Measurements from ENCODE around the gene AHDC1.
"Not testable (repeated sequence)": the region's sequence is repeated elsewhere in the genome, so short reads cannot be mapped to it uniquely, and the experiment has no call there.

AHDC1 gene

DNA sequence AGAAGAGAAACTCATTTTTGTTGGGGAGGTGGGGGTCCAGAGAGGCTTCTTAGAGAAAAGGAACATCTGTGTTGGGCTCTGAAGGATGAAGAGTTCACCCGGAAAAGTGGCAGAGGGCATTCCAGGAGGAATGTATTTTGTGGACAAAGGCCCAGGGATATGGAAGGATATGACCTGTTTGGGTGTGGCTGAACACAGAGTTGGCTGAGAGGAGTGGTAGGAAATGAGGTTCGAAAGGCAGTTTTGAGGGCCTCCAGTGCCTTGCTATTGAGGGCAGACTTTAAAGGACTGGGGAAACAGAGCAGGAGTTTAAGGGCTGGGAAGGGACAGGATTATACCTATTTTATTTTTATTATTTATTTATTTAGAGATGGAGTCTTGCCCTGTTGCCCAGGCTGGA, 86.6 kb downstream of the AHDC1 start:
- no peak for DNase-seq (ENCODE audit: low read depth in 2 of 2)

- DNase-seq (ENCODE audit: low read depth in 2 of 2): no peak
These were observed 88.3 kb downstream of the AHDC1 start for GRCh38 chr1:27515626-27516025.

GRCh38 chr1:27513958-27514357, 90.0 kb downstream of the AHDC1 start:
- no peak for DNase-seq (ENCODE audit: low read depth in 2 of 2)

DNA sequence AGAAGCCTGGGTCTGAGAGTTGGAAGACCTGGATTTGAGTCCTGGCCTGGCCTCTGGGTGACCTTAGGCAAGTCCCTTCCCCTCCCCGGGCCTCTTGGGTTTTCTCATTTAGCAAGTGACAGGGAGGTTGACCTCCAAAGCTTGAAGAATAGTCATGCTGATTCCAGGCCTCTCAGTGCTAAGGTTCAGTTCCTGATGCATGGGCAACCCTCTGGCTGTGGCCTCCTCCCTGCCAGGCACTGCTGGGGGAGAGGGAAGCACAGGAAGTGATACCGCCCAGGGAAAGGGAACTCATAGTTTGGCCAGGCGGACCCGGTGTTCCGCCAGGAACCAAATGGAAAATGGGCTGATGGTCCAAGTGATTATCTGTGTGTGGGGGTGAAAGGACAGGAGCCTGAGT, 90.4 kb downstream of the AHDC1 start:
- DNase-seq (ENCODE audit: low read depth in 2 of 2): no peak

DNA sequence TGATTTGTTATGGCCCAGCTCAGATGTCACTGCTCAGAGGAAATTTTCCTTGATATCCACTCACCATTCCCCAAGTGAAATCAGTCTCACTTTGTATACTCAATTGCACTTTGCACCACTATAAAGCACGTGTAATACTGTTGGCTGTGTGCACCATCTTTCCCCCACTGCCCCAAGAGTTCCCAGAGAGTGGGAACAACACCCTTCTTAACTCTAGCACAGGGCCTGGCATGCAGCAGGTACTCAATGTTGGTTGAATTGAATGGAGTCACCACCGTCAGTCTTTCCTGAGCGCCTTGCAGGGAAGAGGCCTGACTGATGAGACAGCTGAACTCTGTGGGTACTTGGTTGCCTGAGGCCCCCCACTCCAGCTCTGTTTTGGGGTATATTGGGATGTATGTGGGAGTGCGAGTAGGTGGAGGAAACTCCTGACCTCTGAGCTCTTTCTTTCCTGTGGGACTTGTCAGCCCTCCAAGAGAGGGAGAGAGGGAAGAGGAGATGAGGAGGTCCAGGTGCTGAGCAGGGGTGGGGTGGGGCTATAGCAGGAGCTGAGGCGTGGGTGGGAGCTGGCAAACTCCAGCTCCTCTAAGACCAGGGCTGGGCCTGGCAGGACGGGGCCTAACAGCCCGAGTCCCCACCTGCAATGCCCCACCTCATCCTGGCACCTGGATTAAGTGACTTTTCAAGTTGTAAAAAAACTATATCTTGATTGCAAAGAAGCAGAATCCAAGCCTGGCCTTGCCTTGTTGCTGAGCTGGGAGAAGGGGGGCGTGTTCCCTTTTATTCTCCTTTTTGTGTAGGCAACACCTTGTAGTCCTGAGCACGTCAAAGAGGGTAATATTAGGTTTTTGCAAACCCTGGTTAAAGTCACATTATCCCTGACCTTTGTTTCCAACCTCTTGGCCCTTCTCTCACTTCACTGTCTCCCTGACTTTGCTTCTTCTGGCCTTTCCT, 94.5 kb downstream of the AHDC1 start:
- DNase-seq (ENCODE audit: low read depth in 2 of 2): no peak

DNA sequence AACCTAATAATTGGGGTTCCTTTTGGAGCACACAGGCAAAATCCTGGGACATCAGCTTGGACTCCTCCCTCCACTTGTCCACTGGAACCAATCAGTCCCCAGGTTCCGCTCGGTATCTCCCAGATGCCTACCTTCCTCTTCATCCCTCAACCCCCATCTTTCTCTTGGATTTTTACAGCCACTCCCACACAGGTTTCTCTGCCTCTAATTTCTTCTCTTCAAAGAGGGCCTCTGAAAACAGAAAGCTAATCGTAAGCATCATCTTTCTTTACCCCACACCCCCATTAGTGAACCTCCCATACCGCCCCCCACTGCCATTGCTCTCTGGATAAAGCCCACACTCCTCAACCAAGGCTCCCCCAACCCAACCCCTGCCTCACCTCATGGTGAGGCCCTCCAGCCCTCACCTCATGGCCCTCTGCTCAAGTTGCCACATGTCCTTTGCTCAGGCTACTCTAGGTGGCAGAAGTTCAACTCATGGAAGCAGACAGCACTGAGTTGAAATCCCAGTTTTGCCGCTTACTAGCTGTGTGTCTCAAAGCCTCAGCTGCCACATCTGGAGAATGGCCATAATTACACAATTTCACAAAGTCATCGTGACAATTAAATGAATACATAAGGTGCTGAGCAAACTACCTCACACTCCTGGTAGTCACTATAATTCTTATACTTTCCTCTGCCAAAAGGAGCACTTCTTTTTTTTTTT, 95.8 kb downstream of the AHDC1 start:
- no peak for DNase-seq (ENCODE audit: low read depth in 2 of 2)

GRCh38 chr1:27506703-27507102, 97.2 kb downstream of the AHDC1 start:
- DNase-seq (ENCODE audit: low read depth in 2 of 2): no peak

DNA sequence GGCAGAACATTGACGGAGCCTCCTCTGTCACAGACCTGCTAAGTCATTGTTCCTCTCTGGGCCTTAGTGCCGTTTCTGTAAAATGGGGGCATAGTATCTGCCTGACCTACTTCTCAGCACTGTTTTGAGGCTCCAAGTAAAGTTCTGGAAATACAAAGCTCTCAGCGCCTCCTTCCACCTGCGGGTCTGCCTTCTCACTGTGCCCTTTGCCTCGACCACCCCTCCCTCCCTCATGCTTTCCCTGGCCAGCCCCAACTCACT, 98.6 kb downstream of the AHDC1 start:
- no peak for DNase-seq (ENCODE audit: low read depth in 2 of 2)

DNA sequence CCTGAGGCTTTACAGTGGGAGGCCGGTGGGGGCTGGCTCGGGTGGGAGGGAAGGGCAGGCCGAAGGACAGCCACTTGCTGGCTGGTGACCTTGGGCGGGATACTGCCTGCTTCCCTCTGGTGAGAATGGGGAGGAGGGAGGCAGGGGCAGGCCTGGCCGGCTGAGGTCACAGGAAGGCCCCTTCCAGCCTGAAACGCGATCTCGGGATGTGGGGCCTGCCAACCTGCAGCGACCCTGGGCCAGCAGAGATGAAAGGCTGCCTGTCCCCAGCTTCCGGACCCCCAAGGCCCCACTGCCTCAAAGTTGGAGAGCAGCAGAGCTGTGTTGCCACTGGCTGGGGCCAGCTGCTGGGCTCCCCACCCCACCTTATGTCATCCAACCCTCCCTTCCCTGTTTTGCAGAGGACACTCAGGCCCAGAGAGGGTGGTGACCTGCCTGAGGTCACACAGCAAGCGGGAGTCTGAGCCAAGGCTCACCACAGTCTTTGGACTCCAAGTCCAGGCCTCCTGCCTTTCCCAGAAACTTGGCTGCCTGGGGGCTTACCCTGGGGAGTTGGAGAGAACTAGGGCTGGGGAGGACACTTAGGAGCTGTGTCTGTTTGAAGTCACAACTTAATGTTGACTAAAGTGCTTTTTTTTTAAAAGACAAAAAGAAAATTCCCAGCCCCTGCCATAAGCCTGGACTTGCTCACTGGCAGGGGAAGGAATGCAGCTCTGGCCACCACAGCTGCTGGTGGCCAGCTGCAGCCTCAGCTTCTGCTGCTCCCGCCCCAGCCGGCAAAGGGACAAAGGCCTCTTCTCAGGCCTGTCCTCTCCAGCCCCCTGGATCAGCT, 99.1 kb downstream of the AHDC1 start:
- DNase-seq (ENCODE audit: low read depth in 2 of 2): no peak

GRCh38 chr1:27503844-27504587, 99.9 kb downstream of the AHDC1 start:
- no peak for DNase-seq (ENCODE audit: low read depth in 2 of 2)

DNA sequence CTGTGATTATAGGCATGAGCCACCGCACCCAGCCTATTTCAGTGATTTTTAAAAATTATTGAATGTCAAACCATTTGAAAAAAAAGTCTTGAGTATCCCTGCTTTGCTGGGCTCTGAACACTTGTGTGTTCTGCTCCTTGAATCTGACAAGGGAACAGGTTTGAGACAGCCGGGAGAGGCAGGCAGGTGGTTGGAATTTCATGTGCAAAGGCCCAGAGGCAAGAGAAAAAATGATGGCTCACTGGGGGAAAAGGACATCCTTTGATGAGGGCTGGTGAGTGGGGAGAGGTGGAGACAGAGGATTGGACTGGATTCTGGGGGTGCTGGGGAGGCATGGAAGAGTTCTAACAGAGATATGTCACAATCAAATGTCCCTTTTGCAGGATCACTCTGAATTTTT, 100.9 kb downstream of the AHDC1 start:
- DNase-seq (ENCODE audit: low read depth in 2 of 2): no peak

- not testable (repeated sequence) for DNase-seq (ENCODE audit: low read depth in 2 of 2)
These were observed 102.8 kb downstream of the AHDC1 start for GRCh38 chr1:27501159-27501558.

GRCh38 chr1:27499142-27499541, 104.8 kb downstream of the AHDC1 start:
- no peak for DNase-seq (ENCODE audit: low read depth in 2 of 2)

DNA sequence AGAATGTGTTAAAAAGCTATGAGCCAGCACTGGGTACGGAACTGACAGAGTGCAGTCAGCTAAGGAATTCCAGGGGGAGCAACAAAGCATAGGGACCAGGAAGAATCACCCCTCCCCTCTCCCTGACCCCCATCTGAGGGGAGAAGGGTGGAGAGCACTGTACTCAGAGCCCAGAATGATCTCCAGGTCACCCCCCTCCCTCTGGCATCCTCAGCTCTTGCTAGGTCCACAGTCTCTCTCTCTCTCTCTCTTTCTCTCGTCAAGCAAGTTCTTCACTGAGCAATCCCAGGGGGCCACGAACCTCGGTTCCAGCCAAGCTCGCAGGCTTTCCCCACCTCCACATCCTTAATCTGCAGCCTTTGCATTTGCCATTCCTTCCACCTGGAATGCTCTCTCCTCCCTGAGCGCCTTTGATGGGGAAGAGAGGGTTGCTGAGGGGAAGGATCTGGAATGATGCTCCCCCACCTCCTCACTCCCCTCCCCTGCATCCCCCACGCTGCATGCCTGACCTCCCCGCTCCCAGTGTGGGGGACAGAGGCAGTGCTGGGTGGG, 107.3 kb downstream of the AHDC1 start:
- no peak for DNase-seq (ENCODE audit: low read depth in 2 of 2)

- DNase-seq (ENCODE audit: low read depth in 2 of 2): no peak
These were observed 111.1 kb downstream of the AHDC1 start for GRCh38 chr1:27492796-27493195.

DNA sequence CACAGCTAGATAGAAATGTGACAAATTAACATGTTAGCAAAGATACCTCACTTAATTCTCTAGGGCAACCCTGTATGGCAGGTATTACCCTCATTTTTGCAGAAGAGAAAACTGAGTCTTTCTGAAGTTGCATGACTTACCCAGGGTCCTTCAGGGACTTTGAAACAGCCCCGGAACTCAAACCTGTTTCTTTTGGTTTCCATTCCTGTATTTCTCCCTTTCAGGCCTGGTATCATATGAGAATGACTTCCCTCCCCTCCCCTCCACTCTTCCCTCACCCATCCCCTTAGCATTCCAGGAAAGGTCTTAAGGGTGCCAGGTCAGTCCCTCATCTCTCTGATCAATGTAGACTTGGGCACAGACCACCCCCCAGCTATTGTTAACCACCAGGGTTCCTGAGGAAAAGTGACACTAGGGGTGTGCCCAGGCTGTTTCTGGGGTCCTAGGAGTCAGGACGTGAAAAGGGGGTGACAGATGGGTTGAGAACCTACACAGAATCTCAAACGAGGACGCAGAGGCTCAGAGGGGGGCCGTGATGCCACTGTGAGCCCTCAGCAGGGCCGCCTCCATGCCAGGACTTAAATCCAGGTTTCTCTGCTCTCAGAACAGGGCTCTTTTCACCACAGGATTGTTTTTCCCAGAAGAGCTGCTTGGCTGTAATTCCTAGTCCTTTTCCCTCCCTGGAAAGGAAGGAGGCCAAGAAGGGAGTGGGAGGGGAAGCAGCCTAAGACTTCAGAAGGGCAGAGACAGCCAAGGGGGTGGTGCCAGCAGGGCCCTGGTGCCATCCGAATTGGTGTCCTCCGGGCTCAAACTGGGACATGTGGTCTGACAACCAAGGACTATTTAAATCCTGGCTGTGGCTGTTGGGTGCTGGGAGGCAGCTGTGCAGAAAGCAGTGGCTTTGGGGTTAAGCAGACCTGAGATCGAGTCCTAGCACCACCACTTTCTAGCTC, 111.9 kb downstream of the AHDC1 start:
- DNase-seq (ENCODE audit: low read depth in 2 of 2): no peak

GRCh38 chr1:27489973-27490741, 113.8 kb downstream of the AHDC1 start, which contains the start of gene WASF2:
WASF2 (minus strand) TSS chr1:27490167; CDS start chr1:27428890, 61,277 bp downstream.
- DNase-seq (ENCODE audit: low read depth in 2 of 2): peak; percentile 93 to 96

DNA sequence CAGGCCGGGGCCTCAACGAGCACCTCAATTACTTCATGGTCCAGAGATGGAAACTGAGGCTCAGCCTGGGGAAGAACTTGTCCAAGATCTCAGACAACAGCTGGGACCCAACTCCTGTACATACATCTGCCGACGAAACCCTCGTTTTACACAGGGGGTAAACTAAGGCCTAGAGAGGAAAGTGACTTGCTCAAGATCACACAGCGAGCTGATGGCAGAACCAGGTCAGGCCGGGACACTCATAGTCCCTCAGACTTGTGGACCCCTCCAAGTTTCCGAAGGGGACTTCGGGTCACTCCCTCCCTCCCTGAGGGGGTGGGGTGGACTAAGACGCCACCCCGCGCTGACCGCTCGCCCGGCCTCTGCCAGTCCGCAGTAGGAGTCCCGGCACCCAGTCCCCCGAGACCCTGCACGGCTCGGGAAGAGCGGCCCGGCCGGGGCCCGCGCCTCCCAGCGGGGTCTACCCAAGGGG, 114.4 kb downstream of the AHDC1 start:
- peak in 1 of 2 donors; percentile 18 for DNase-seq (ENCODE audit: low read depth in 2 of 2)

Data from activated CD4-positive, alpha-beta T cell treated with anti-CD3 and anti-CD28 coated beads for 24 hours (primary cell).